Endothelial cell of umbilical vein (primary cell): ENCODE results near the gene TAF4B. TPM values are rescaled to one million over a fixed set of nuclear protein-coding genes. Genes with fewer than 3 reads are reported as not detected.

ENCODE experiments used
- BruUV-seq: library from RNA; stranded (reverse); fragments of 400-500 nt; replicated peaks from 2 replicates; lab custom pipeline; 2021; lab: Mats Ljungman, UMichigan
- CTCF ChIA-PET: fragments of 300-600, 350-600 bp; sonication (Branson Sonifier 250); formaldehyde crosslinking; loops from one replicate; lab custom pipeline; 2021; ENCODE audit warnings: antibody characterized with exemption, inconsistent platforms; lab: Charles Lee
- POLR2A ChIA-PET: fragments of 300-600, 350-600 bp; sonication (Branson Sonifier 250); formaldehyde crosslinking; loops from one replicate; lab custom pipeline; 2021; ENCODE audit warnings: antibody characterized with exemption, inconsistent platforms; lab: Charles Lee
- DNase-seq: peaks from one replicate; pipeline ENCODE4 v3.0.0-alpha.2; 2011; ENCODE audit warnings: low read depth, low spot score
- FAIRE-seq: peaks from 2 replicates; lab custom pipeline; 2011; peaks lifted over from hg19 to GRCh38; lab: Jason Lieb, UNC
- H2AFZ ChIP-seq: 2 replicates; pipeline ENCODE4 v1.6.0; 2012; ENCODE audit warnings: low read depth, low read length, control low read depth, inconsistent platforms
- H3K27ac ChIP-seq: 2 replicates; pipeline ENCODE4 v1.5.1; 2011; ENCODE audit warnings: low read depth, mild to moderate bottlenecking, control low read depth, low read length, moderate library complexity; ENCODE audit not compliant: insufficient read depth
- H3K27me3 ChIP-seq, 2 experiments: 2 replicates each; pipeline versions ENCODE4 v1.6.0 to v1.6.1; 2011; ENCODE audit warnings: low read length in 2 of 2, mixed read lengths in 1 of 2; ENCODE audit not compliant: control insufficient read depth in 2 of 2, insufficient read depth in 2 of 2
- H3K36me3 ChIP-seq, 2 experiments: 2 replicates in 1 of 2; 3 replicates in 1 of 2; pipeline ENCODE4 v1.5.1; 2011; ENCODE audit warnings: low read length in 2 of 2, mild to moderate bottlenecking in 1 of 2, moderate library complexity in 1 of 2; ENCODE audit not compliant: control insufficient read depth in 2 of 2, insufficient read depth in 2 of 2; ENCODE audit errors: extremely low read depth in 1 of 2
- H3K4me1 ChIP-seq: 3 replicates; pipeline ENCODE4 v1.5.1; 2011; ENCODE audit warnings: mild to moderate bottlenecking, low read length; ENCODE audit not compliant: control insufficient read depth, insufficient read depth; ENCODE audit errors: extremely low read depth
- H3K4me2 ChIP-seq: 2 replicates; pipeline ENCODE4 v1.6.1; 2011; ENCODE audit warnings: low read length, control low read depth, mixed read lengths; ENCODE audit not compliant: insufficient read depth
- H3K4me3 ChIP-seq, 3 experiments: fragments of 200-600 bp in 1 of 3; sonication (generic), shearing (Covaris generic) in 1 of 3; replicated peaks in 1 of 3; 2 replicates each; pipeline ENCODE4 v1.5.1; 2011 to 2016; ENCODE audit warnings: control low read depth in 3 of 3, low read length in 3 of 3, mild to moderate bottlenecking in 2 of 3, inconsistent platforms in 1 of 3, low read depth in 1 of 3, moderate library complexity in 1 of 3; ENCODE audit not compliant: insufficient read depth in 1 of 3
- H3K79me2 ChIP-seq: 2 replicates; pipeline ENCODE4 v1.6.0; 2012; ENCODE audit warnings: low read length, inconsistent platforms; ENCODE audit not compliant: control insufficient read depth, insufficient read depth
- H3K9ac ChIP-seq: replicated peaks from 2 replicates; pipeline ENCODE3; 2011; ENCODE audit warnings: low read length, control low read depth; ENCODE audit not compliant: insufficient read depth; ENCODE audit errors: extremely low read depth
- H3K9me1 ChIP-seq: replicated peaks from 3 replicates; pipeline ENCODE4 v1.6.0; 2011; ENCODE audit warnings: mild to moderate bottlenecking, low read length; ENCODE audit not compliant: control insufficient read depth, insufficient read depth; ENCODE audit errors: extremely low read depth
- H3K9me3 ChIP-seq: replicated peaks from 2 replicates; pipeline ENCODE4 v1.5.1; 2012; ENCODE audit warnings: low read length, inconsistent platforms; ENCODE audit not compliant: control insufficient read depth, insufficient read depth
- H4K20me1 ChIP-seq: replicated peaks from 2 replicates; pipeline ENCODE3; 2011; ENCODE audit warnings: mild to moderate bottlenecking, low read length; ENCODE audit not compliant: control insufficient read depth, insufficient read depth; ENCODE audit errors: extremely low read depth
- CTCF ChIP-seq, 2 donors: IDR thresholded peaks; 1 replicate in 1 of 2; 2 replicates in 1 of 2; pipeline ENCODE4 v1.5.1; 2011; ENCODE audit warnings: low read length in 2 of 2, mild to moderate bottlenecking in 2 of 2, moderate library complexity in 2 of 2, control low read depth in 1 of 2, inconsistent platforms in 1 of 2, low read depth in 1 of 2; ENCODE audit not compliant: insufficient read depth in 1 of 2; ENCODE audit errors: extremely low read depth in 1 of 2
- EZH2 ChIP-seq: IDR thresholded peaks from 2 replicates; pipeline ENCODE4 v1.6.1; 2012; ENCODE audit warnings: borderline replicate concordance, low read depth, mild to moderate bottlenecking, moderate library complexity, low read length, inconsistent platforms; ENCODE audit not compliant: severe bottlenecking
- FOS ChIP-seq: IDR thresholded peaks from 2 replicates; pipeline ENCODE4 v1.6.1; 2011; ENCODE audit warnings: mild to moderate bottlenecking, low read length, moderate library complexity, borderline replicate concordance; ENCODE audit not compliant: insufficient read depth
- GATA2 ChIP-seq: IDR thresholded peaks from 2 replicates; pipeline ENCODE4 v1.7.0; 2011; ENCODE audit warnings: low read depth, mild to moderate bottlenecking, moderate library complexity, mixed read lengths, low read length; ENCODE audit not compliant: insufficient read length, insufficient read depth
- JUN ChIP-seq: IDR thresholded peaks from 2 replicates; pipeline ENCODE4 v1.6.1; 2011; ENCODE audit warnings: borderline replicate concordance, low read depth; ENCODE audit not compliant: insufficient read length, insufficient read depth
- MAX ChIP-seq: IDR thresholded peaks from 2 replicates; pipeline ENCODE4 v1.6.1; 2011; ENCODE audit not compliant: insufficient read depth, insufficient read length
- MYC ChIP-seq: IDR thresholded peaks from one replicate; pipeline ENCODE4 v1.6.1; 2011; ENCODE audit warnings: mild to moderate bottlenecking, low read depth, low read length
- POLR2A ChIP-seq: IDR thresholded peaks from 2 replicates; pipeline ENCODE4 v1.6.1; 2012; ENCODE audit warnings: low read depth, mild to moderate bottlenecking, control low read depth, low read length
- dilution Hi-C: fragments of 300-500 bp; cut with MboI; formaldehyde crosslinking; loops from one replicate; pipeline ENCODE4 v1.15.0; 2019; ENCODE audit warnings: low sequenced_read_pairs; ENCODE audit not compliant: extremely low pct_ligation_motif_present
- intact Hi-C: fragments of 100-400 bp; cut with micrococcal nuclease; formaldehyde crosslinking; loops from one replicate; pipeline ENCODE4 v1.10.0; 2022
- polyA plus RNA-seq, 4 experiments: library from polyadenylated mRNA; depleted of rRNA in 3 of 4; stranded (reverse) in 3 of 4; unstranded in 1 of 4; fragments of >200 nt; gene quantifications; 2 replicates each; pipeline versions ENCODE4 v1.2.1 to v1.2.3, GENCODE V29; 2011 to 2012; ENCODE audit warnings: missing spikeins in 1 of 4
- total RNA-seq: library from RNA; stranded (reverse); gene quantifications from 2 replicates; pipeline ENCODE4 v1.2.3, GENCODE V29; 2021

Gene TAF4B
- total and polyA plus RNA-seq, 2 donors (not counting 3 experiments of a cell fraction or from before 2014, with no cell fraction given), result 0.47 to 2.0 TPM

- BruUV-seq, result no TSS peak
- Histone ChIP-seq H3K79me2 (no peaks in the 10 kb centered on the region), H3K9me3 (no peaks in the 10 kb centered on the region), H3K4me3 (no peak overlapping the region), H2AFZ (no peak overlapping the region), H3K4me1 (no peaks in the 10 kb centered on the region), H3K36me3 (no peaks in the 10 kb centered on the region), H4K20me1 (no peaks in the 10 kb centered on the region), H3K27ac (no peak overlapping the region), H3K27me3 (no peaks in the 10 kb centered on the region), H3K4me2 (no peak overlapping the region), H3K9ac (no peak overlapping the region), H3K9me1 (no peaks in the 10 kb centered on the region)
- POLR2A ChIA-PET, result no interaction called here
- FAIRE-seq (no peak), DNase-seq (no peak)
- dilution Hi-C loops (no loop called here), intact Hi-C loops (no loop called here)
- TF ChIP-seq EZH2, result no peak
- TF ChIP-seq CTCF (IDR thresholded peaks at IDR 0.05; ENCODE audit: extremely low read depth in 1 of 2, insufficient read depth in 1 of 2, low read depth in 1 of 2, low read length in 2 of 2), result no peak
- no peak for TF ChIP-seq GATA2
- TF ChIP-seq POLR2A, result no peak
- CTCF ChIA-PET, result interaction anchor here (1.7 kb wide), 1 partner anchor 27 kb away, joined by 5 read pairs; no protein-coding TSS in a partner anchor
Measured at GRCh38 chr18:26356045-26356785, 130.0 kb downstream of the TAF4B start.

- no peaks in the 10 kb centered on the region for H3K79me2 ChIP-seq
- no peaks in the 10 kb centered on the region for H3K27me3 ChIP-seq
- no peaks in the 10 kb centered on the region for H3K36me3 ChIP-seq
- POLR2A ChIA-PET, result interaction anchor here (0.6 kb wide), 1 partner anchor 207 kb away, joined by 5 read pairs; no protein-coding TSS in a partner anchor
- no peak overlapping the region for H3K27ac ChIP-seq
- FAIRE-seq (no peak), DNase-seq (no peak)
- H4K20me1 ChIP-seq, result no peaks in the 10 kb centered on the region
- H3K4me1 ChIP-seq, result no peaks in the 10 kb centered on the region
- dilution Hi-C loops (no loop called here), intact Hi-C loops (no loop called here)
- CTCF ChIA-PET, result no interaction called here
- no peaks in the 10 kb centered on the region for H3K9me3 ChIP-seq
- H3K9me1 ChIP-seq, result no peaks in the 10 kb centered on the region
- H3K4me2 ChIP-seq, result no peak overlapping the region
- no TSS peak for BruUV-seq
- TF ChIP-seq MYC, result no peak
- TF ChIP-seq FOS, result no peak
- TF ChIP-seq MAX, result no peak
- TF ChIP-seq JUN, result no peak
- no peak for TF ChIP-seq GATA2
- no peak overlapping the region for H3K4me3 ChIP-seq
- no peak overlapping the region for H2AFZ ChIP-seq
- H3K9ac ChIP-seq, result no peak overlapping the region
Measured at GRCh38 chr18:26357960-26358359, 131.7 kb downstream of the TAF4B start.
